Endodermal cell (in vitro differentiated cells): ENCODE results near the gene DPP10. TPM values are rescaled to one million over a fixed set of nuclear protein-coding genes. Genes with fewer than 3 reads are reported as not detected.
A peak's percentile ranks its signal among the peaks of the same experiment; 100 is the strongest.

Experiments
- DNase-seq: peaks from one replicate; pipeline ENCODE4 v3.0.0-alpha.2; 2017
- H3K27ac ChIP-seq: 2 replicates; pipeline ENCODE4 v1.5.1; 2013; ENCODE audit warnings: mild to moderate bottlenecking, low read depth, low read length, moderate library complexity
- H3K27me3 ChIP-seq: 2 replicates; pipeline ENCODE4 v1.6.1; 2013; ENCODE audit warnings: mild to moderate bottlenecking, low read length, moderate library complexity; ENCODE audit not compliant: insufficient read depth, control insufficient read depth, poor library complexity, severe bottlenecking
- H3K36me3 ChIP-seq: 2 replicates; pipeline ENCODE4 v1.7.0; 2013; ENCODE audit warnings: mild to moderate bottlenecking, low read length, moderate library complexity; ENCODE audit not compliant: control insufficient read depth, insufficient read depth
- H3K4me1 ChIP-seq: one replicate; pipeline ENCODE4 v1.7.0; 2013; ENCODE audit warnings: low read length; ENCODE audit not compliant: control insufficient read depth, insufficient read depth
- H3K4me3 ChIP-seq: 2 replicates; pipeline ENCODE4 v1.5.1; 2013; ENCODE audit warnings: mild to moderate bottlenecking, low read length, moderate library complexity
- H3K9ac ChIP-seq: 2 replicates; pipeline ENCODE4 v1.6.1; 2013; ENCODE audit warnings: mild to moderate bottlenecking, low read length, moderate library complexity; ENCODE audit not compliant: poor library complexity, severe bottlenecking; ENCODE audit errors: extremely low read depth
- H3K9me3 ChIP-seq: 2 replicates; pipeline ENCODE4 v1.6.1; 2013; ENCODE audit warnings: mild to moderate bottlenecking, low read length, moderate library complexity; ENCODE audit not compliant: control insufficient read depth
- H3K27ac Mint-ChIP-seq: 2 replicates; pipeline ENCODE4 v1.8.0; 2020; ENCODE audit warnings: mixed read lengths
- H3K27me3 Mint-ChIP-seq: 2 replicates; pipeline ENCODE4 v1.8.0; 2021; ENCODE audit warnings: mild to moderate bottlenecking, mixed read lengths; ENCODE audit not compliant: insufficient read depth
- H3K36me3 Mint-ChIP-seq: 2 replicates; pipeline ENCODE4 v1.8.0; 2020; ENCODE audit warnings: low read depth, mixed read lengths
- H3K4me1 Mint-ChIP-seq: 2 replicates; pipeline ENCODE4 v1.8.0; 2020; ENCODE audit warnings: mixed read lengths
- H3K4me3 Mint-ChIP-seq: 2 replicates; pipeline ENCODE4 v1.8.0; 2020; ENCODE audit warnings: mild to moderate bottlenecking, moderate library complexity, mixed read lengths
- H3K9me3 Mint-ChIP-seq: 2 replicates; pipeline ENCODE4 v1.8.0; 2020; ENCODE audit warnings: mild to moderate bottlenecking, mixed read lengths
- CTCF ChIP-seq: fragments of 200-600 bp; sonication (generic); conservative IDR thresholded peaks from 2 replicates; pipeline ENCODE4 v1.5.0; 2021; ENCODE audit warnings: antibody characterized with exemption, mild to moderate bottlenecking
- WGBS, 2 experiments: methylation state at CpG; one replicate each; pipeline versions ENCODE4 v1.1.5 to v1.1.7; 2013; ENCODE audit warnings: missing lambda C conversion rate in 2 of 2, mixed read lengths in 1 of 2; ENCODE audit not compliant: insufficient coverage in 1 of 2, insufficient read length in 1 of 2; 5-methylcytosine and 5-hydroxymethylcytosine counted together
- total RNA-seq, 2 donors: library from RNA; stranded (reverse); fragmentation: NEBNext Ultra II Directional in 1 of 2; extraction: Animal tissue kit (Norgen Biotek cat#: 25700) in 1 of 2; gene quantifications; 2 replicates in 1 of 2; 3 replicates in 1 of 2; pipeline ENCODE4 v1.2.1, GENCODE V29; 2021

DPP10 gene
- total RNA-seq, 2 donors from 2014 or later = 8.2 to 19.2 TPM

DNA sequence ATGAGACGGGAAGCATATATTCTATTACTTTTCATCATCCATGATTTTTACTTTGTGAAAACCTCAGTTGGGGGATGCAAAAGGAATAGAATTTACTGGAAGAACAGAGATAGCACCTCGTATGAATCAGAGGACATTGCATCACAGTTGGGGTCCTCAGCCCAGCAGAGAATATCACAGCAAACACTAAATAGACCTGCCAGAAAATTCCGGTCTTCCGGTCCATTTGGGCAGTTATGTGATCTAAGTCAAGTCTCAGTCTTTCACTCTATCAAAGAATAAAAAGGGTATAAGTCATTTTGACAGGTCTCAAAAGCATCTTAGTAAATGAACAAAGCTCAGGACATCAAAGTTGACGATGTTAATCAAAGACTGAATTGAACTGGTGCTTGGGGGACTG lies 1100.6 kb downstream of the DPP10 start:
- no peaks in the 10 kb centered on the region for H3K27me3 ChIP-seq
- Mint-ChIP-seq H3K36me3 (no peaks in the 10 kb centered on the region), H3K27ac (no peak overlapping the region), H3K27me3 (no peaks in the 10 kb centered on the region), H3K9me3 (no peaks in the 10 kb centered on the region), H3K4me3 (no peak overlapping the region), H3K4me1 (peaks cover 25% of the 10 kb centered on the region)
- H3K27ac ChIP-seq = peak overlapping the region; percentile 68
- H3K4me3 ChIP-seq = no peak overlapping the region
- no peaks in the 10 kb centered on the region for H3K9me3 ChIP-seq
- no peak overlapping the region for H3K9ac ChIP-seq
- TF ChIP-seq CTCF = no peak
- DNase-seq = no peak
- H3K4me1 ChIP-seq = peaks cover 4% of the 10 kb centered on the region
- 42 to 88% methylated on average over 2 to 5 of the region's 5 CpGs for WGBS, 2 experiments
- no peaks in the 10 kb centered on the region for H3K36me3 ChIP-seq

- H3K27me3 ChIP-seq = no peaks in the 10 kb centered on the region
- Mint-ChIP-seq H3K4me1 (peaks cover 25% of the 10 kb centered on the region), H3K9me3 (no peaks in the 10 kb centered on the region), H3K36me3 (no peaks in the 10 kb centered on the region), H3K4me3 (no peak overlapping the region), H3K27me3 (no peaks in the 10 kb centered on the region), H3K27ac (no peak overlapping the region)
- no peak for DNase-seq
- no peak for TF ChIP-seq CTCF
- H3K27ac ChIP-seq = peak overlapping the region; percentile 68
- no peaks in the 10 kb centered on the region for H3K36me3 ChIP-seq
- H3K4me1 ChIP-seq = peaks cover 4% of the 10 kb centered on the region
- no peak overlapping the region for H3K4me3 ChIP-seq
- H3K9ac ChIP-seq = no peak overlapping the region
- no peaks in the 10 kb centered on the region for H3K9me3 ChIP-seq
- WGBS, 2 experiments = 84 to 91% methylated on average over 4 of the region's 4 CpGs
Measured at GRCh38 chr2:115543461-115543860, 1101.0 kb downstream of the DPP10 start.

DNA sequence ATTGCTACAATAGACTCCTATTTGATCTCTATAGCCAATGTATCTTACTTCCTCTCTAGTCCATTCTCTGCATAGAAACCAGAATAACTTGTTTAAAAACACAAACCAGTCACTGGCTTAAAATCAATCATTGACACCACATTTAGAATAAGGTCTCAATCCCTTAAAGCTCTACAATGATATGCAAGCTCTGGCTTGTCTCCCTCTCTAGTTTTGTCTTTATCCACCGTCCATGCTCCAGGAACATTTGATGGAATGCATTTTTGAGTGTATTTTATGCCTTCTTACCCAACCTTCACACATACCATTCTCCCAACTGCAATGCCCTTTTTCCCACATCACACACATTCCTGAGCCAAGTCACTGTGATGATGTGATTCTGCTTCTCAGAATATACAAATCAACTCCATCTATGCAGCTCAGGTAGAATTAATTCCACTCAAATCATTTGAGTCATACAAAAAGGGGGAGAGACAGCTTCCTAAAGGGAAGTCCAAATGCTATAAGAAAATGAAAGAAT lies 1107.2 kb downstream of the DPP10 start:
- H3K36me3 Mint-ChIP-seq = no peaks in the 10 kb centered on the region
- H3K36me3 ChIP-seq = no peaks in the 10 kb centered on the region

More for the DNA sequence above, 1107.2 kb downstream of the DPP10 start:
- H3K4me1 Mint-ChIP-seq = peaks cover 12% of the 10 kb centered on the region
- no peak for DNase-seq
- no peaks in the 10 kb centered on the region for H3K27me3 Mint-ChIP-seq
- H3K27ac ChIP-seq = no peak overlapping the region
- no peak overlapping the region for H3K4me3 ChIP-seq
- no peaks in the 10 kb centered on the region for H3K9me3 ChIP-seq
- no peak overlapping the region for H3K9ac ChIP-seq
- no peak overlapping the region for H3K4me3 Mint-ChIP-seq
- 100% methylated on average over 1 of the region's 1 CpG; no CpG with 5 or more reads in 1 of the 2 experiments for WGBS, 2 experiments
- TF ChIP-seq CTCF = no peak
- H3K27ac Mint-ChIP-seq = no peak overlapping the region
- H3K27me3 ChIP-seq = no peaks in the 10 kb centered on the region
- H3K9me3 Mint-ChIP-seq = no peaks in the 10 kb centered on the region
- peaks cover 4% of the 10 kb centered on the region for H3K4me1 ChIP-seq
